ENCODE data around the gene ZNRF3. TPM values are rescaled to one million over a fixed set of nuclear protein-coding genes. Genes with fewer than 3 reads are reported as not detected.

The ZNRF3 gene
- polyA plus RNA-seq, 3 donors: 0.13 TPM; not detected in 2

- H3K27ac Mint-ChIP-seq: no peak overlapping the region
- 100% methylated on average over 1 of the region's 2 CpGs for WGBS (ENCODE audit: insufficient coverage)
Observed at GRCh38 chr22:28891156-28891733, 7.9 kb downstream of the ZNRF3 start.

GRCh38 chr22:28892175-28892731 lies 8.9 kb downstream of the ZNRF3 start:
- Histone ChIP-seq H3K36me3 (replicated peaks in 1 of 2; ENCODE audit: control insufficient read depth in 1 of 2, insufficient read depth in 2 of 2, low read length in 2 of 2) (no peaks in the 10 kb centered on the region), H3K79me2 (ENCODE audit: insufficient read depth, low read length) (no peaks in the 10 kb centered on the region), H3K9me3 (replicated peaks in 1 of 2; ENCODE audit: control insufficient read depth in 1 of 2, insufficient read depth in 1 of 2, low read length in 2 of 2) (no peaks in the 10 kb centered on the region), H3K27me3 (ENCODE audit: control insufficient read depth in 2 of 2, insufficient read depth in 2 of 2, low read length in 2 of 2) (no peaks in the 10 kb centered on the region), H3K4me2 (replicated peaks; ENCODE audit: extremely low read depth, low read length, poor library complexity, severe bottlenecking) (no peak overlapping the region), H3K9ac (ENCODE audit: insufficient read depth, low read length, poor library complexity, severe bottlenecking) (no peak overlapping the region), H2AFZ (ENCODE audit: insufficient read depth, low read depth, low read length, poor library complexity, severe bottlenecking) (no peak overlapping the region), H3K4me3 (replicated peaks in 1 of 3; ENCODE audit: low read depth in 2 of 3, low read length in 3 of 3) (no peak overlapping the region), H3K27ac (ENCODE audit: low read depth in 1 of 2, low read length in 2 of 2) (no peak overlapping the region), H3K4me1 (ENCODE audit: control insufficient read depth in 1 of 2, insufficient read depth in 2 of 2, low read length in 2 of 2) (peaks cover 8 to 13% of the 10 kb centered on the region in 2 donors), H4K20me1 (ENCODE audit: insufficient read depth, low read length) (no peaks in the 10 kb centered on the region)
- peaks cover 0 to 5% (median 0%) of the 10 kb centered on the region in 7 donors for H3K9me3 Mint-ChIP-seq
- peaks cover 20% of the 10 kb centered on the region for H3K4me1 Mint-ChIP-seq
- no peaks in the 10 kb centered on the region for H3K36me3 Mint-ChIP-seq
- H3K27ac Mint-ChIP-seq: no peak overlapping the region
- DNase-seq: no peak
- no peak for TF ChIP-seq CTCF (IDR thresholded peaks at IDR 0.05)
- 100% methylated on average over 3 of the region's 5 CpGs for WGBS (ENCODE audit: insufficient coverage)
- H3K4me3 Mint-ChIP-seq: no peak overlapping the region
- intact Hi-C loops (cut with micrococcal nuclease): no loop called here
- H3K27me3 Mint-ChIP-seq (ENCODE audit: low read depth in 3 of 3): peaks cover 0 to 5% (median 0%) of the 10 kb centered on the region in 3 donors

More at GRCh38 chr22:28891156-28891733, 7.9 kb downstream of the ZNRF3 start:
- intact Hi-C loops (cut with micrococcal nuclease): no loop called here
- H3K27ac ChIP-seq (ENCODE audit: low read depth in 1 of 2, low read length in 2 of 2): no peak overlapping the region
- H2AFZ ChIP-seq (ENCODE audit: insufficient read depth, low read depth, low read length, poor library complexity, severe bottlenecking): peak overlapping the region; percentile 7
- no peaks in the 10 kb centered on the region for H4K20me1 ChIP-seq (ENCODE audit: insufficient read depth, low read length)
- no peaks in the 10 kb centered on the region for H3K9me3 ChIP-seq (replicated peaks in 1 of 2; ENCODE audit: control insufficient read depth in 1 of 2, insufficient read depth in 1 of 2, low read length in 2 of 2)
- TF ChIP-seq CTCF (IDR thresholded peaks at IDR 0.05): no peak
- peaks cover 8 to 13% of the 10 kb centered on the region in 2 donors for H3K4me1 ChIP-seq (ENCODE audit: control insufficient read depth in 1 of 2, insufficient read depth in 2 of 2, low read length in 2 of 2)
- no peak overlapping the region for H3K9ac ChIP-seq (ENCODE audit: insufficient read depth, low read length, poor library complexity, severe bottlenecking)
- Mint-ChIP-seq H3K27me3 (ENCODE audit: low read depth in 3 of 3) (peaks cover 0 to 12% (median 7%) of the 10 kb centered on the region in 3 donors), H3K36me3 (no peaks in the 10 kb centered on the region), H3K9me3 (peaks cover 0 to 5% (median 0%) of the 10 kb centered on the region in 7 donors), H3K4me1 (peaks cover 13% of the 10 kb centered on the region), H3K4me3 (no peak overlapping the region)
- H3K79me2 ChIP-seq (ENCODE audit: insufficient read depth, low read length): no peaks in the 10 kb centered on the region
- H3K36me3 ChIP-seq (replicated peaks in 1 of 2; ENCODE audit: control insufficient read depth in 1 of 2, insufficient read depth in 2 of 2, low read length in 2 of 2): no peaks in the 10 kb centered on the region
- DNase-seq: no peak
- no peak overlapping the region for H3K4me3 ChIP-seq (replicated peaks in 1 of 3; ENCODE audit: low read depth in 2 of 3, low read length in 3 of 3)
- no peak overlapping the region for H3K4me2 ChIP-seq (replicated peaks; ENCODE audit: extremely low read depth, low read length, poor library complexity, severe bottlenecking)
- H3K27me3 ChIP-seq (ENCODE audit: control insufficient read depth in 2 of 2, insufficient read depth in 2 of 2, low read length in 2 of 2): no peaks in the 10 kb centered on the region
